RWPE1 (cell line): ENCODE results near the gene SLC24A3.

ENCODE experiments used
- CTCF ChIA-PET: fragments of 350-600 bp; sonication (Branson Sonifier 250); formaldehyde crosslinking; extraction: SDS; loops from one replicate; lab custom pipeline; 2021; lab: Yijun Ruan, JAX
- POLR2A ChIA-PET: fragments of 400-600 bp; formaldehyde crosslinking; extraction: SDS; loops from one replicate; lab custom pipeline; 2020; ENCODE audit warnings: antibody characterized with exemption; ENCODE audit not compliant: low non-redundant PET; lab: Yijun Ruan, JAX
- DNase-seq: peaks from one replicate; pipeline ENCODE4 v3.0.0; 2012; ENCODE audit warnings: low spot score
- H3K27ac ChIP-seq: fragments of 450-650 bp; 2 replicates; pipeline ENCODE4 v1.5.1; 2017
- CTCF ChIP-seq: fragments of 450-650 bp; conservative IDR thresholded peaks from 2 replicates; pipeline ENCODE4 v1.5.1; 2017; ENCODE audit warnings: low read depth, mild to moderate bottlenecking

SLC24A3 gene

GRCh38 chr20:19256085-19256484, 43.6 kb downstream of the SLC24A3 start:
- H3K27ac ChIP-seq = no peak overlapping the region
- no peak for DNase-seq
- ChIA-PET POLR2A (no interaction called here), CTCF (interaction anchor here (0.5 kb wide), 1 partner anchor 43 kb away, joined by 3 read pairs; the partner anchor contains the start of gene SLC24A3)
- no peak for TF ChIP-seq CTCF

GRCh38 chr20:19256906-19257595, 44.6 kb downstream of the SLC24A3 start:
- POLR2A ChIA-PET = interaction anchor here (0.6 kb wide), 1 partner anchor 376 kb away, joined by 9 read pairs; no protein-coding TSS in a partner anchor
- DNase-seq = no peak
- H3K27ac ChIP-seq = no peak overlapping the region
- CTCF ChIA-PET = interaction anchor here (0.6 kb wide), 1 partner anchor 1199 kb away, joined by 7 read pairs; the partner anchor contains the start of gene OVOL2
- TF ChIP-seq CTCF = no peak

- POLR2A ChIA-PET = no interaction called here
- no peak overlapping the region for H3K27ac ChIP-seq
- DNase-seq = no peak
- CTCF ChIA-PET = interaction anchor here (0.6 to 0.8 kb wide), 2 partner anchors 24 to 132 kb away, joined by 3 to 4 read pairs; no protein-coding TSS in a partner anchor
- TF ChIP-seq CTCF = no peak
Observed at GRCh38 chr20:19257865-19258264, 45.4 kb downstream of the SLC24A3 start.

- no peak overlapping the region for H3K27ac ChIP-seq
- ChIA-PET POLR2A (no interaction called here), CTCF (no interaction called here)
- no peak for DNase-seq
- no peak for TF ChIP-seq CTCF
Observed at GRCh38 chr20:19259141-19259591, 46.7 kb downstream of the SLC24A3 start.

- CTCF ChIA-PET = no interaction called here
Observed at GRCh38 chr20:19260412-19261090, 48.1 kb downstream of the SLC24A3 start.

More at GRCh38 chr20:19260412-19261090, 48.1 kb downstream of the SLC24A3 start:
- POLR2A ChIA-PET = no interaction called here
- TF ChIP-seq CTCF = no peak
- no peak overlapping the region for H3K27ac ChIP-seq
- peak; percentile 10 for DNase-seq
